HG03135 (cell line): Measurements from ENCODE around the gene KRT35.

Experiments used
- ATAC-seq: cut with Tn5 transposase; IDR thresholded peaks from one replicate; pipeline ENCODE4 v1.9.1; 2021; ENCODE audit warnings: mild to moderate bottlenecking, moderate library complexity; ENCODE audit not compliant: unreplicated experiment

KRT35 gene

DNA sequence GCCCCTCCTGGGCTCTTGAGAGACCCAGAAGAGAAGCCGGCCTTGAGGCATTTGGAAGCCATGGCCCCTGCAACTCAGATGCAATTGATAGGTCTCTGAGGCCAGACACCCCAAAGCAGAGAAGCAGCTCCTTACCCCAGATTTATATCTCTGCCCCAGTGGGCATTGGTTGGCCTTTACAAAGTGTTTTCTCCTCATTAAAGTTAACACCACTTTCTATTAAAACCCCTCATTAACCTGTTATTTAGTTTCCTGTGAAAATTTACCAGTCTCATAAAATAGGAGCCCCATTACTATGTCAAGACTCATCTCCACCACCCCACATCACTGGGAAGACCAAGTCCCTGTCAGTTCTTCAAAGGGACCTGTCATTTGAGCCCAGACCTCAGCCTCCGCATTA, at the start of gene KRT35:
TSS of gene KRT35 (minus strand) at position 116 of the 400 bp plus-strand sequence. CDS start at position 62, 54 bp downstream.
- ATAC-seq: no peak

DNA sequence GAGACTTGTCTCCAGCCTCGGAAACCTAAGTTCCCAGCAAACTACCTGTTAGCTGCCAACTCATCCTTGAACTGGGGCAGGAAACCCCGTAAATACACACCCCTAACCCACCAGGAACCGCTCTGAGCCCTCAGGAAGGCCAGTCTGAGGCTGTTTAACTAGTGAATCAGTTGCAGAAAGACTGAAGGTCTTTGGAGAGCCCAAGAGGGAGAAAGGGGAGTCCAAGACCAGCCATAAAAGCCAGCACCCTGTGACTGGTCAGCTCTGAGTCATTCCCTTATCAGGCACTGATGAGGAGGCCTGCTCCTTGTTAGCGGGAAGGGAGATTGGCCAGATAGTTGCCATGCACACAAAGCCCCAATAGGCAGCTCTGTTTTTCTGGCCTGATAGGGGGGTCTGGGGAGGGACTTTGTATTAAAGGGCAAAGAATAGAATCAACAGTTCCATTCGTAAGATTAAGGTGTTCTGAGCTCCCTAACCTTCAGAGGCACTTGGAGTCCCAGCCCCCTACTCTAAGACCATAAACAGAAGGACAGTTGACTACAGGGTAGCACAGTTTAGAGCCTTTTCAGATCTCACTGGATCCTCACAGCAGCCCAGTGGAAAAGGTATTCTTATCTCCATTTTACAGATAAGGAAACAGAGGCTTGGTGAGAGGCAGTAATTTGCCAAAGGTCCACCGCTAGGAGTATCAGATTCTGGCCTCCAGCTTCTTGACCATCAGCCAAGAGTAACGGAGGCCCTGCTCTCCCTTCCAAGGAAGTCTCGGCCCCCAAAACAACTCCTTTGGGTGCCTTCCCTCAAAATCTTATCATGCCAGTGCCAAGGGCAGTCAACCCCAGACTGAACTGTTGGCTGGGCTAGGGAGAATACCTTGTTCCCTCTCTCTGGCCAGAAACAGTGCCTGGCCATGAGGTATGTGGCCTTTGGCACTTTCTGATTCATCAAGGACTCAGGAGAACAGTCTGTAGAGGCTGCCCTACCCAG, 49.4 kb upstream of the KRT35 start:
- ATAC-seq: no peak

DNA sequence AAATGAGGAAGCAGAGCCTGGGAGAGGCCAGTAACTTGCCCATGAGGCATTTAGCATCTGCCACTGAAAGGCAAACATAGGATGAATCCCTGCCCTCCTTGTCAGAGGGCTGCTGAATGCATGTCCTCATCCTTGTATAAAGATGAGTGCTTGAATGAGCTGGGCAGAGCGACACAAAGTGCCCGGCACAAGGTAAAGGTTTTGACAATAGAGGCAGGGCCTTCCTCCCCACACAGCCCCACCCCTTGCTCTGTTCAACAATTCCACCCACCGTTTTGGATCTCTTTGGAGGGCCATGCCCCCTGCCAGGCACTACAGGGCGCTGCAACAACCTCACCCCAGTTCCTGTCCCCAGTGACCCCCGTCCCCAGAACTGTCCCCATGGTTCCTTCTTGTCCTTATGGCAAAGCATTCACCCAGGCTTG, 48.6 kb upstream of the KRT35 start:
- no peak for ATAC-seq

DNA sequence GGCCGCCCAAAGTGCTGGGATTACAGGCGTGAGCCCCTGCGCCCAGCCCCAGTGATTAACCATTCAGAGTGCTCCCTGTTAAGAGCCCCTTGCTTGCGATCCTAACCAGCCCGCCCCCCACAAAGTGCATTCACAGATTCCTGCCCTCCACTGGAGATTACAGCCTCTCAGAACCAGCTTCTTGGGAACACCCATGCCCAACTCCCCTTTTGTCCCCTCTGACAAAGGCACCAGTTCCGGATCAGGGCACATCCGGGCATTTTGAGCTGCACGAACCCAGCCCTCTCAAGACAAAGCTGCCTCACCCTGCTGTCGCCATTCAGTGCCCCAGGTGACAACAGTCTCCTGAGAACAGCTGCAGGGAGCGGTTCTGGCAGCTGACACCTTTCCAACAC, 48.0 kb upstream of the KRT35 start:
- ATAC-seq: no peak

DNA sequence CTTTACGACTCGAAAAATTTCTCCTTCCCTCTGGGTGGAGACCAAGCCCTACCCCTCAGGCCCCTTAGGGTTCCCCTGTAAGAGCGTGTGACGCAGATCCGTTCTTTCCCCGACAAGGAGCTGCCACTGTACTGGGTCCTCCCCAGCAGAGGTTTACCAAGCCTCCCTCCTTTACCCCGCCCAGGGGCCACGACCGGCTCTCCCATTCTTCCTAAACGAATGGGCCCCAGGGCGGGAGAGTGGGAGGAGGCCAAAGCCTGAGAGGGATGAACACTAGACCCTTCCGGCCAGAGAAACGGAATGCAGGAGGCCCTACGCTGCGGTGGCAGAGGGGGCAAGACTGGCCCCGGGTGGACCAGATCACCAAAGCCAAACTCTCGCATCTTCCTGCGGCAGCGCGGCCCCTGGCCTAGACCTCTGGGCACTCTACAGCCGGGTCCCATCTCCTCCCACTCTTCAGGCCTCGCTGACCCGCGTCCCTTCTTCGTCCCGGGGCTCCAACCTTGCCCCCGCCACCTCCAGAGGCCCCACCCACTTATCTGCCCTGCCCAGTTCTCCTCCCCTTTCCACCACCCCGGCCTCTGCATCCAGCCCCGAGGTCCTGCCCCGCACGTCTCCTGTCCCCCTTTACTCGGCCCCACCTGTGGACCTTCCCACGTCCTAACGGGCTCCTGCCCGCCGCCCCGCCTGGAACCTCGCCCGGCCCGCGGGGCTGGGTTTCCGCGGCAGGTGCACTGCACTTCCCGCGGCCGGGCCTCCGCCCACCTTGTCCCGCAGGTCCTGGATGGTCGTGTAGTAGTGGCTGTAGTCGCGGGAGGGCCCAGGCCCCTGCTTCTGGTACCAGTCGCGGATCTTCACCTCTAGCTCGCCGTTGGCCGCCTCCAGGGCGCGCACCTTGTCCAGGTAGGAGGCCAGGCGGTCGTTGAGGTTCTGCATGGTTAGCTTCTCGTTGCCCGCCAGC, 46.4 kb upstream of the KRT35 start:
- no peak for ATAC-seq

DNA sequence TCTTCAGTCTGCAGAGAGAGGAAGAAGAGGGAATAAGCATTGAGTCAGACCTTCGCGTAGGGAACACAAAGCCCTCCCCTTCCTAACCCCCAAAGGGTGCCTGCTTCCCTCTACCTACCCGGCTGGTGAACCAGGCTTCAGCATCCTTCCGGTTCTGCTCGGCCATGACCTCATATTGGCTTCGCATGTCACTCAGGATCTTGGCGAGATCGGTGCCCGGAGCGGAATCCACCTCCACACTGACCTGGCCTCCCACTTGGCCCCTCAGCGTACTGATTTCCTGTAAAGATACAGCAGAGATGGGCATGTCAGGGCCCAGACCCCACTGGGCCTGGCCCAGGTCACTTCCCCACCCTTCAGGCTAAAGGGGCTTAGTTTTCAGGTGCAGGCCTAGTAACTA, 43.3 kb upstream of the KRT35 start:
- no peak for ATAC-seq

DNA sequence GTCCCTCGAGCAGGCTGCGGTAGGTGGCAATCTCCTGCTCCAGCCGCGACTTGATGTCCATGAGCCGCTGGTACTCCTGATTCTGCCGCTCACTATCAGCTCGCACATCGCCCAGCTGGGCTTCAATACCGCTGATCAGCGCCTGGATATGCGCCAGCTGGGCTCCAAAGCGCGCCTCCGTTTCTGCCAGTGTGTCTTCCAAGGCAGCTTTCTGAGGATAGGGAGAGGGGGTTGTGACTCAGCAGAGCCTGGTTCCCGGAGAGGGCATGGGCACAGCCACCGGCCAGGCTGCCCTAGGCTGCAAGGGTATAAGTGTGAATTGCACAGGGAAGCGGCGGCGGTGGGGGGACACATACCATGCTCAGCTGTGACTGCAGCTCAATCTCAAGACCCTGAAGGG, 42.8 kb upstream of the KRT35 start:
- no peak for ATAC-seq

DNA sequence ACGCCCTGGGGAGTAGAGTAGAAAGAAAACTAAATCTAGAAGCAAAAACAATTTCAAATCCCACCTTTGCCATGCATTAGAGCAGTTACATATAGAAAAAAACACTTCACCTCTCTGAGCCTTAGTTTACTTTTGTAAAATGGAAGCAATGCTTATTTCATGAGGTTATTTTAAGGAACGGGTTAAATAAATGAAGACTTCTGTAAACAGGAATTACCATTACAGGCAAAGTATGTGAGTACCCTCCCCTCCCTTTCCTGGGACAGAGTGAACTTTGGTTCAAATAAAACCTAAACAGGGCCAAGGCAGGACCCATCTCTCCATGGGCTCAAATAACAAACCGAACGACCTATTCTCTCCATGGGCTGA, 42.3 kb upstream of the KRT35 start:
- ATAC-seq: no peak

DNA sequence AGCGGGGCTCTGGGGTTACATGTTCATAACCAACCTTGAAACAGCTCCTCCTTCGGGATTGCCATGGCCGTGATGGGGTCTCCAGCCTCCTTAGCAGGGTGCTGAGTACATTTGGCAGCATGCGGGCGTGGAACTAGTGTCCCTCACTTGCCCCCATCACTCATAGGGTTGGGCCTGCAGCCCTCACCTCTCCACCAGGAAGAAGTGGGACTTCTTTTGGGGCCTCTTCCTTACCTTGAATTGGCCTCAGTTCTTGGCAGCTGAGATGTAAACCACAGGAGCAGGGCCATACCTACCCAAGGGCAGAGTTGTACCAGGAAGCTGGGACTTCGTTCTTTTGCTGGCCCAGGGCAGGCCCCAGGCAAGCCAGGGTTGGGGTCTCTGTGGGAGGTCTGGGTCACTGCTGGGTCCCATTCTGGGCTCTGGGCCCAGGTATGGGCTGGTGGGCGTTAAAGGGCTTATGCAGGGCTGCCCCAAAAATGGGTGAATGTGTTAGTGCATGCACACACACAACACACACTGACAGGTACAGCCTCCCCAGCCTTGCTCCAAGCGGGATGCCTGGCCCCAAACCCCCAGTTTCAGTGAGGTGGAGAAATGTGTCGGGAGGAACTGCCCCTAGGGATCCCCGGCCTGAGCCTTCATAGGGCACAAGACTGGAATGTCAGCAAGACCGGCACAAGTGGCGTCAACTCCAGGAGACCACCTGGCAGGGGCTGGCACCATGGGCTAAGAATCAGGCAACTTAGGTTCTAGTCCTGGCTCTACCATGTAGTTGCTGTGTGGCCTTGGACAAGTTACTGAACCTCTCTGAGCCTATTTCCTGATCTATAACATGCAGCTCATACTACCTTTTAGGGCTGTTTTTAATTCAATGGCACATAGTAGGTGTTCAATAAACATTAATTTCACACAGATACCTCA, 41.6 kb upstream of the KRT35 start:
- ATAC-seq: no peak

DNA sequence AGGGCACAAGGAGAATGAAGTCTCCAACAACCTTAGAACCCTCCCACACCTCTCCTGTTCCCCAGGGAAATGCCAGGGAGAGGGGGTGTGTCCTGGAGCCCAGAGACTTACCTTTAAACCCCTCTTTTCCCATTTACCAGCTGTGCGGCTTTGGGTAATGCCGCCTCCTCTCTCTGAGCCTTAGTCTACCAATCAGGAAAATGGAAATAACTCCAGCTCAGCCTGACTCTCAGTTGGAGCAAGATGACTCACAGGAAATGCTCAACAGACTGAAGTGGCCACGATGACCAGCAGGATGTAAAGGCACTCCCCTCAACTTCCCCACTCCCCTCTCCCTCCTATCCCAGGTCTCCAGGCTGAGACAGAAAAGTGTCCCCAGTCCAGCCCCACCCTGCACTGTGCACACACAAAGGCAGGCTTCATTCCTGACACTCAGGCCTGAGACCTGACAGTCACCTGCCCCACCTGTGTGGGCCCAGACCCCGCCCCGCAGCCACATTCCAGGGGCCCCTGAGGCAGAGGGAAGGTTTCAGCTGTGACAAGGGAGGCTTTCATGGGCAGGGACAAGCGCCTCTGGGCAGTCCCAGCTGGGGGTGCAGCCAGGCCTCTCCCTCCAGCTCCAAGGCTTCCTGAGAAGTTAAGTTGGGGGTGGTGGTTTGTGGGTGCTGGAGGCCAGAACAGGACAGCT, 40.8 kb upstream of the KRT35 start:
- no peak for ATAC-seq

DNA sequence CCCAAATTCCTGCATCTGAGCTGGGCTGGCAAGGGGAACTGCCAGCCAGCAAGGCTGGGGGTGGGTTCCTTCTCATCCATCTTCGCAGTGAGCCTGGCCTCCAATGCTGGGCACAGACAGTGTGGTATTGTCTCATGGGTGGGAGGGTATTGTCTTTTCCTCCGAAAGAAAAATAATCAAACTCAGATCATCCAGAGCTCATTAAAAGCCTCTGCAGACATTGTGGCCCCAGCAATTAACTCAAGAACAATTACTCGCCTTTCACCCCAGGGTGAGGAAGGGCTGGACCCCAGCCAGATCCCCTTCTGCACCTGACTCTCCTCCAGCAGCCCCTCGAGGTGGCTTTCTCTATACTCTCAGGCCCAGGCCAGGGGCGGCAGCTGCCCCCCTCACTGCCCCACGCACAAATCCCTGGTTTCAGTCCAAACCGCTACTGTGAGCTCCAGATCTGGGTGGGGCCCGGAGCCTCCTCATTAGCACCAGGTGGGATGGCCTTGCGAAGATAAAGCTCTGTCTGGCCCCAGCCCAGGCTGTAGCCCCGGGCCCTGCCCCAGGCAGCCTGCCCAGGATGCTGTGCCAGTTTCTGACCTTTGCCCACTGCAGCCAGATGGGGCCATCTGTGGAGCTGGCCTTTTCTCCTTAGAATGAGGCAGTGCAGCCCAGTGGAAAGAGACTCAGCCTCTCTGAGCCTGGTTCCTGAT, 40.0 kb upstream of the KRT35 start:
- no peak for ATAC-seq

DNA sequence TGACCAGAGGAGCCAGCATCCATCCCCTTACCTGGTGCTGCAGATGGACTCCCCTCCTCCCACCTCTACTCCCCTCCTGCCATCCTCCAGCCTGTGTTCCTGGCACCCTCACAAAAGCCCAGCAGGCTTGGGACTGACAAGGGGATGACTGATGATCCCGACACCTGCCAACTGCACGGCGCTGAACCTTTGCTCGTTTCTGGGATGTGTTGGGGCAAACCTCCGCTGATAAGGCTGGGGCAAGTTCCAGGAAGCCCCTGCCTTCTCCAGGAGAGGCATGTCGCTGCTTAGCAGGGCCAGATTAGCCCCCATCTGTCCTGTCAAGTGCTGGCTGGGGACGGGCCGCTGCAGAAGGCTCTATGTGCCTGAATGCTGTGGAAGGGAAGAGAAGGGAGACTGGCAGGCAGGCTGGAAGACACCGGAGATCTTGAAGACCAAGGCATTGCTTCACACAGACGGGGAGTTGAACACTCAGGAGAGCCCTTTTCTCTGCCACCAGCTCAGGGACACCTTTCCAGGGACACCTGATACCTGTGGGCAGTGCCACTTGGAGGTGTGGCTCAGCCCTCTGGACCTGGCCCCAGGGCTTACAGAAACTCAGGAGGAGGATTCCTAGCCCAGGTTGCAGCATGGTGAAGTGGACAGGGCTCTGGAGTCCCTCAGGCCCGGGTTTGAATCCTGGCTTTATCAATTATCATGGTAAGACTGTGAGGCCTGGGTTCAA, 38.7 kb upstream of the KRT35 start:
- ATAC-seq: no peak

DNA sequence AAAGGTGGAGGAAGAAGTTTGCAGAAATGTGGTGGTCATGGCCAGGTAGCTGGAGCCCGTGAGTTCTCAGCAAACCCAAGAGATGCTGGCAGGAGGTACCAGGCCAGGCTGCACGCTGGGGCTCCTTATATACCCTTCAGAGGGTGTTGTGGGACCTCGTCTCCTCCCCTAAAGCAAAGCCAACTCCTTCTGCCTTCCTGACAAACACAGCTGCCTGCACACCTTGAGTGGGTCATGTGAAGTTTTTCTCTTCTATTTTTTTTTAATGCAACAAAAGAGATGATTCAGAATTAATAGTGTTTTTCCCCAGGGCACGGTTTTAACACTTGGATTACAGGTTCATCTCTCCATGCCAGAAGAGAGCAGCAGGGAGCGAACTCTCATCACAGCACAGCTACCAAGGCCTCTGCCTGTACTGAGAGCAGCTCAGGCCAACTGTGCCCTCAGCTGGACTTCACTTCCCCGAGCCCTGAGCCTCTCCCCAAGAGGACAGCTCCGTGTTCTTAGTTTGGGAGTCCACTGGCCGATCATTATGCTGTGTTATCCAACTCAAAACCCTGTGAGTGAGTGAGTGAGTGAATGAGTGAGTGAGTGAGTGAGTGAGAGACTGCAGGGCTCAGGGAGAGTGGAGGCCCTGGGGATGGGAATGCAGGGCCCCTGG, 38.0 kb upstream of the KRT35 start, which contains the start of gene KRT15:
TSS of gene KRT15 (minus strand) at position 102 of the 661 bp plus-strand sequence. CDS start at position 39, 63 bp downstream.
- no peak for ATAC-seq

DNA sequence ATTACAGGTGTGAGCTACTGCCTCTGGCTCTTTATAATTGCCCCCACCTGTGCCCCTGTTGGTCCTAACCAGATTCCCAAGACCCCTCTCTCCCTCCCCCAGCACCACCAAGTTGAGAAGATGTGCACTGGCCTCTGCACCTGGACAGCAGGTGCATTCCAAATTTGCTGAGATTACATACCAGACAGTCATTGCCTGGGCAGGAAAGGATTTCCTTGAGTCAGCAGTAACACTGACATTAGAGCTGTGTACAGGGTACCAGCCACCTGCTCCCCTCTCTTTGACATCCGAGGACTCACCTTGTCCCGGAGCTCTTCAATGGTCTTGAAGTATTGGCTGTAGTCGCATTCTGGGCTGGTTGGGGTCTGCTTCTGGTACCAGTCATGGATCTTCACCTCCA, 37.1 kb upstream of the KRT35 start:
- ATAC-seq: no peak

DNA sequence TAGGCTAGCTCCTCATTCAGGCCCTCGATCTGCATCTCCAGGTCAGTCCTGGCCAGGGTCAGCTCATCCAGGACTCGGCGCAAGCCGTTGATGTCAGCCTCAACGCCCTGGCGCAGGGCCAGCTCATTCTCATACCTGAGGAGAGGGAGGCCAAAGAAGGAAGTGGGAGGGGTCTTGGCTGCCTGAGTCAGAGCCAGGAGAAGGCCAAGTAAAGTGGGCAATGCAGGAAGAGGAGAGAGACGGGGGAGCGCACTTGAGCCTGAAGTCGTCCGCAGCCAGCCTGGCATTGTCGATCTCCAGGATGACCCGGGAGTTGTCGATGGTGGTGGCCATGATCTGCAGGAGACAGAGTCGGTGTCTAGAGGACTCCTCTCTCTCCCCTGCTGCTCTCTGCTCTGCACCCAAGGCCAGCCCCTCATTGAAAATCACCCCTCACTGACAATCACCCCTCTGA, 35.9 kb upstream of the KRT35 start:
- no peak for ATAC-seq

DNA sequence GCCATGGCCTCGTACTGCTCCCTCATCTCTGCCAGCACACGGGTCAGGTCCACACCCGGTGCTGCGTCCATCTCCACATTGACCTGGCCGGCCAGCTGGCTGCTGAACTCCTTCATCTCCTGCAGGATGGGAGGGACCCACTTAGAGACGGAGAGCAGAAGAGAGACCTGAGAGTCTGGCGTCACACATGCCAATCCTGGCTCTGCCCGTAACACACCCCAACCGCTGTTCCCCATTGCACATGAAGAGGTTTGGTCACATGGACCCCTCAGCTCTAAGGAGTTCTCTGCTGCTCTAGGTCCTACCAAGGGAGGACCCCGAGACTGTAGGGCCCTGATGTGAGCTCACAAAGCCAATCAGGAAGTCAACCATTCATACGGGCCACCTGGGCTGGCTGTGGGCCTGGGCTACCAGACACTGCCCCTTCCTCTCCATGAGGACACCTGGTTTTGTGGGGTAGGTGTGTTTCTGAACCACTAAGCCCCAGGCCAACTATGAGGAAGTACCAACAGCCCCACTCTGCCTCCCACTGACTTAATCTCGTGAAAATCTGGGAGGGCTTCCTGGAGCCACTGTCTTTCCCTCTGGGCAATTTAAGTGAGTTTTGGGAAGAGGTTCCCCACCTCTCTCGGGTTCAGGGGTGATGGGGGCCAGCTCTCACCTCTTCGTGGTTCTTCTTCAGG, 35.3 kb upstream of the KRT35 start:
- ATAC-seq: no peak

DNA sequence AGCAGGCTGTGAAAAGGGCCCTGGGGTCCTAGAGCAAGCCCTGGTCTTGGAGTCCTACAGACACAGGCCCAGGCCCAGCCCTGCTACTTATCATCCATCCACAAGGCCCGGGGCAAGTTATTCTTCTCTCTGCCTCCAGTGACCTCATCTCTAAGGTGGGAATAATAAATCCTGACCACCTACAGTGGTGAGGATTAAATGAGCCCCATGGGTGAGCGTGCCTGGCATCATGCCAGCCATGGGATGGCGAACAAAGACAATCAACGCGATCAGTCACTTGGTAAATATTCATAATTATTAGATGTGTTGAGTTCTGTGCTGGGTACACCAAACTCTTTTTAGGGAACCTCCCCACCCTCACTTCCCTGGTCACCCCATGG, 32.2 kb upstream of the KRT35 start:
- ATAC-seq: no peak
